GM13977 (cell line): ENCODE results near the gene PTPRM.

Experiments
- DNase-seq: peaks from one replicate; pipeline ENCODE4 v3.0.0; 2012; ENCODE audit warnings: low spot score
- in situ Hi-C: fragments of 300-500 bp; cut with MboI; formaldehyde crosslinking; loops from one replicate; pipeline ENCODE4 v1.12.0; 2022; ENCODE audit warnings: low sequenced_read_pairs, low pct_unique_long_range_greater_than_20kb, mixed read lengths, inconsistent platforms; ENCODE audit not compliant: unreplicated experiment
- TF ChIP-seq, protein P1 (sequence below): IDR thresholded peaks from 2 replicates; pipeline ENCODE4 v1.5.1; 2012; ENCODE audit warnings: mild to moderate bottlenecking, control low read depth; ENCODE audit not compliant: insufficient read depth; ENCODE audit errors: extremely low read depth, missing control alignments

PTPRM gene

DNA sequence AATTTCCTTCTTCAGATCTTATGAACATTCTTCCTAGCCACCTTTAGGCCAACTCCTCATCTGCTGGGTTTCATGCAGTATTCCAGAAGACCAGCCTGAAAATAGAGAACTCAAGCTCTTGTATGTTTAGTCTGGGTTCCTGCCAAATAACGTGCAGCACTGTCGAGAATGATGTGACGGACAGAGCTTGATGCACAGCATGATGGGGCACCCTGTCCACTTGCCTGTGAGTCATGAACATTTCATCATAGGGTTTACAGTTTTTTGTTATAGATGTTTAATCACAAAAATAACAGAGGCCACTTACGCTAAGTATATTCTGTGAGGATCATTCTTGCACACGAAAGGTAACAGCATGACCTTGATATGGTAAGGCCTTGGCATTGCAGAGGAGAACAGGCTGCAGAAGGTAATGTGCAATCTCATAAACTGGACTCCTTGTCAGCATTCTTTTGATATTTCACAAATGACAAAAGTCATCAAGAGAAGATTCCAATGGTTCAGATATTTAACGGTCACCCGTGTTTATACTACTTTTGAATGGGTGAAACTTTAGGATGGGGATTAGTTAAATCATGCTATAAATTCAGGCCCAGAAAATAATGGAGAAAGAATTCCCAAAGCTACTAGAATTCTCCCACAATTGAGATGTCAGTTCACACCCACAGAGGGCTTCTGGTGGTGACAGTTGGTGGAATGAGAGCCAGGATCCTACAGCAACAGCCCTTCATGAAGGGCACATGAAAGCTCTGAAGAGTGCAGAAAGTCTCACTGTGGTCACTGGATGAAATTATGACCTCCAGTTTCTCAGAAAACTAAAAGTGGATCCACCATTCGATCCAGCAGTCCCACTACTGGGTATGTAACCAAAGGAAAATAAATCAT is 646.0 kb downstream of the PTPRM start:
- no peak for DNase-seq
- TF ChIP-seq, protein P1, sequence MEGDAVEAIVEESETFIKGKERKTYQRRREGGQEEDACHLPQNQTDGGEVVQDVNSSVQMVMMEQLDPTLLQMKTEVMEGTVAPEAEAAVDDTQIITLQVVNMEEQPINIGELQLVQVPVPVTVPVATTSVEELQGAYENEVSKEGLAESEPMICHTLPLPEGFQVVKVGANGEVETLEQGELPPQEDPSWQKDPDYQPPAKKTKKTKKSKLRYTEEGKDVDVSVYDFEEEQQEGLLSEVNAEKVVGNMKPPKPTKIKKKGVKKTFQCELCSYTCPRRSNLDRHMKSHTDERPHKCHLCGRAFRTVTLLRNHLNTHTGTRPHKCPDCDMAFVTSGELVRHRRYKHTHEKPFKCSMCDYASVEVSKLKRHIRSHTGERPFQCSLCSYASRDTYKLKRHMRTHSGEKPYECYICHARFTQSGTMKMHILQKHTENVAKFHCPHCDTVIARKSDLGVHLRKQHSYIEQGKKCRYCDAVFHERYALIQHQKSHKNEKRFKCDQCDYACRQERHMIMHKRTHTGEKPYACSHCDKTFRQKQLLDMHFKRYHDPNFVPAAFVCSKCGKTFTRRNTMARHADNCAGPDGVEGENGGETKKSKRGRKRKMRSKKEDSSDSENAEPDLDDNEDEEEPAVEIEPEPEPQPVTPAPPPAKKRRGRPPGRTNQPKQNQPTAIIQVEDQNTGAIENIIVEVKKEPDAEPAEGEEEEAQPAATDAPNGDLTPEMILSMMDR = no peak
- in situ Hi-C loops = no loop called here

DNA sequence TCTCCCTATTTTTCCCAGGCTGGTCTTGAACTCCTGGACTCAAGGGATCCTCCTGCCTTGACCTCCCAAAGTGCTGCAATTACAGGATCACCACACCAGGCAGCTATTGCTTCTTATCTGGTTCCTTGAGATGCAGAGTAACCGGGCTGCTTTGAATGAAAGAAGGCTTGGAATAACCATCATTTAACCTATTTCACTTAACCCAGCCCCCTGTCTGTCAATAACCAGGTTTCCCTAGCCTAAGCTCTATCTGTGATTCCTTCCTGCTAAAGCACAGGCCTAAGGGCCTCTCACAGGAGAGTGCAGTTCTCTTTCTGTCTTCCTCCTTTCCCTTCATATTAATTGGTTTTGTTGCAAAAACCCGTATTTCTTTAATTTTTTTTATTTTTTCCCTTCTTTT is 648.6 kb downstream of the PTPRM start:
- TF ChIP-seq, protein P1 = no peak
- in situ Hi-C loops = no loop called here
- no peak for DNase-seq

DNA sequence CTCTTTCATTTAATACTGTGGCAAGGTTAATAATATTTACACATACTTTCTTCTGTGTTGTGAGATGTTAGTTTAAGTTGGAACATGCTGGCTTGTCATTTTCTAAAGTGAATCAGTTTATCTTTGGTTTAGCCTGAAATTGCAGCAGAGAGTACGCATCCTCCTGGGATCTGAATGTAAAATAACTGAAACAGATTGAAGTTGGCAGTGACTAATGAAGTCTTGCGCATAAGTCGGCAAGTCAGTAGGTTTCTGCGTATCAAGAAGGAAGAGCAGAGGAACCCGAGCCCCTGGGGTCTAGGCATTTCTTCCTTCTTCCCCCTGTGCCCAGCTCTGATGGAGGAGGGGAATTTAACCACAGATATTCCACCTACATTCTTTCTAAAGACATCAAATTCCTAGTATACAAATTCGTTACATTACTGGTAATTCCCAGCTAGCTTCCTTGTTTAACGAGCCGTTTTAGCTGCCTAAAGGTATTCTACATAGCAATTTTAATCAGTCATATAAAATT is 650.0 kb downstream of the PTPRM start:
- in situ Hi-C loops = no loop called here
- TF ChIP-seq, protein P1 = no peak
- no peak for DNase-seq

DNA sequence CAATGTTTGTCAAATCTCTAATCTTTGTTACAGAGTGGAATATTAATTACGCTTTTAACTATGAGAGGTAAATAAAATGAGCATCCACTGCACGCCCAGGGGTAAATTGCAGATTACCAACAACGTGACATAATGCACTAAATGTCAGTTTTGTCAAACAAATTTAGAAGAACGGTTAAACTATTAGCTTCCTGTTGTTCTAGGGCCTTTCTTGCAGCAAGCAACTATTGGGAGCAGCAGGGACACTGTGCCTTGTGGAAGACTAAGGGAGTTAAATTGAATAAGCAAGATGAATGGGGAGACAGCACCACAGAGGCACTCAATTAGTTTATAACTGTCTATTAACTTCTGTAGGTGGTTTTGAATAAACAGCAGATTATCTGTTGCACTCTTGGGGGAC is 651.1 kb downstream of the PTPRM start:
- in situ Hi-C loops = no loop called here
- TF ChIP-seq, protein P1 = no peak
- DNase-seq = no peak

DNA sequence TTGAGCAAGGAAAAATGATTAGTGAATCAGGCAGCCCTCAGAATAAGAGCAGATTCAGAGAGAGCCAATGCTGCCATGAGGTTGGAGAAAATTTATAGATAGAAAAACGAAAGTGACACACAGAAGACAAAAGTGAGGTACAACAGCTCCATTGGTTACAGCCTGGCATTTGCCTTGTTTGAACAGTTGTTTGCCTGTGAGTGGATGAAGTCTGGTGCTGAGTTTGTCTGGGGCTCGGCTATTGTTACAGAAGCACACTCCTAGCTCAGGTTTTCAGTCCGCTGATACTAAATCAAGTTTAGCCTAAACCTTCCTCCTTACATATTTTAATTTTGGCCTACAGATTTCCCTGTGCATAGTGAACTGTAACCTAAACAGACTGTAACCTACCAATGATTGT is 654.3 kb downstream of the PTPRM start:
- TF ChIP-seq, protein P1 = no peak
- no peak for DNase-seq
- in situ Hi-C loops = no loop called here

DNA sequence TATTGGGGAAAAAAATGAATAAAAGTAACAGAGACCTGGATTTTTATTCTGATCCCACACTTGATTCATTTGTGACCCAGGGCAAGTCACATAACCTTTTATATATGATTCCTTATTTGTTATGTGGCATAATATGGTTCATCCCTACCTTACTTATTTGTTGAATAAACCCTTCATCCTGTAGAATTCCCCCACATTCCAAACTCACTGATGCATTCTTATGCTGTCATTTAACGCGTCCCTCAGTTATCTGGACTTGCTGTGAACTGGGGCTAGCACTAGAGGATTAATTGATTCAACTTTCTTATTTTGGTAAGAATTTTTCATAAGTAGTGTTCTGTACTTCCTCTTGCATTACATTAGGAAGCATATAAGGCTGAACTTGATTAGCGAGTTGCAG is 657.5 kb downstream of the PTPRM start:
- TF ChIP-seq, protein P1 = no peak
- in situ Hi-C loops = no loop called here
- no peak for DNase-seq
